Left lung (tissue), 10 donors: ENCODE results near the gene TRPM1. TPM values are rescaled to one million over a fixed set of nuclear protein-coding genes. Genes with fewer than 3 reads are reported as not detected.

ENCODE experiments used
- ATAC-seq: fragments of 200-7000 bp; cut with Tn5 transposase; one replicate; pipeline ENCODE4 v1.9.1; 2020; ENCODE audit warnings: moderate library complexity
- DNase-seq, 4 donors: peaks; one replicate each; pipeline ENCODE4 v3.0.0-alpha.2; 2013 to 2020
- H3K27ac ChIP-seq, 2 donors: fragments of 200-600 bp; sonication (generic) in 1 of 2; one replicate each; pipeline versions ENCODE4 v1.5.0 to v1.8.0; 2020 to 2021
- H3K27me3 ChIP-seq, 2 donors: fragments of 200-600 bp; sonication (generic) in 1 of 2; one replicate each; pipeline versions ENCODE4 v1.5.0 to v1.8.0; 2020 to 2021
- H3K36me3 ChIP-seq, 2 donors: fragments of 200-600 bp; sonication (generic) in 1 of 2; one replicate each; pipeline versions ENCODE4 v1.5.0 to v1.8.0; 2020 to 2021
- H3K4me1 ChIP-seq, 2 donors: fragments of 200-600 bp; one replicate each; pipeline ENCODE4 v1.8.0; 2021
- H3K4me3 ChIP-seq, 2 donors: fragments of 200-600 bp; sonication (generic) in 1 of 2; one replicate each; pipeline versions ENCODE4 v1.5.0 to v1.8.0; 2020 to 2021; ENCODE audit warnings: mild to moderate bottlenecking in 1 of 2
- H3K9me3 ChIP-seq, 2 donors: fragments of 200-600 bp; sonication (generic) in 1 of 2; one replicate each; pipeline versions ENCODE4 v1.5.0 to v1.8.0; 2020 to 2021
- intact Hi-C, 2 donors: fragments of 100-400 bp; cut with DNase I; formaldehyde crosslinking; loops; one replicate each; pipeline versions ENCODE4 v1.11.2 to v1.14.2; 2022
- polyA plus RNA-seq, 6 donors: library from polyadenylated mRNA; unstranded; fragments of 120-200 nt; gene quantifications; one replicate each; pipeline ENCODE4 v1.2.1, GENCODE V29; 2013; ENCODE audit not compliant: insufficient read length in 6 of 6
- total RNA-seq, 2 donors: library from RNA; stranded (reverse); fragmentation: NEBNext Ultra II Directional; extraction: Animal tissue kit (Norgen Biotek cat#: 25700); gene quantifications; one replicate each; pipeline ENCODE4 v1.2.1, GENCODE V29; 2021
- TF ChIP-seq, protein P1 (sequence below), 2 donors: fragments of 200-600 bp; sonication (generic) in 1 of 2; IDR thresholded peaks; one replicate each; pipeline versions ENCODE4 v1.5.0 to v1.8.0; 2021; ENCODE audit warnings: antibody characterized with exemption in 2 of 2
- donor health status: DM: no; HTN: yes; CAD: no.
- donor health status: DM: no; HTN: no; CAD: no.

The TRPM1 gene
- total and polyA plus RNA-seq, 8 donors = 0.03 to 0.04 TPM; not detected in 6

- no peak overlapping the region for H3K4me3 ChIP-seq
- no peaks in the 10 kb centered on the region for H3K27me3 ChIP-seq
- no peak for ATAC-seq
- H3K4me1 ChIP-seq = peaks cover 0 to 13% of the 10 kb centered on the region in 2 donors
- no peaks in the 10 kb centered on the region for H3K36me3 ChIP-seq
- H3K27ac ChIP-seq = no peak overlapping the region
- intact Hi-C loops = no loop called here
- no peak for DNase-seq
- H3K9me3 ChIP-seq = no peaks in the 10 kb centered on the region
- TF ChIP-seq, protein P1, sequence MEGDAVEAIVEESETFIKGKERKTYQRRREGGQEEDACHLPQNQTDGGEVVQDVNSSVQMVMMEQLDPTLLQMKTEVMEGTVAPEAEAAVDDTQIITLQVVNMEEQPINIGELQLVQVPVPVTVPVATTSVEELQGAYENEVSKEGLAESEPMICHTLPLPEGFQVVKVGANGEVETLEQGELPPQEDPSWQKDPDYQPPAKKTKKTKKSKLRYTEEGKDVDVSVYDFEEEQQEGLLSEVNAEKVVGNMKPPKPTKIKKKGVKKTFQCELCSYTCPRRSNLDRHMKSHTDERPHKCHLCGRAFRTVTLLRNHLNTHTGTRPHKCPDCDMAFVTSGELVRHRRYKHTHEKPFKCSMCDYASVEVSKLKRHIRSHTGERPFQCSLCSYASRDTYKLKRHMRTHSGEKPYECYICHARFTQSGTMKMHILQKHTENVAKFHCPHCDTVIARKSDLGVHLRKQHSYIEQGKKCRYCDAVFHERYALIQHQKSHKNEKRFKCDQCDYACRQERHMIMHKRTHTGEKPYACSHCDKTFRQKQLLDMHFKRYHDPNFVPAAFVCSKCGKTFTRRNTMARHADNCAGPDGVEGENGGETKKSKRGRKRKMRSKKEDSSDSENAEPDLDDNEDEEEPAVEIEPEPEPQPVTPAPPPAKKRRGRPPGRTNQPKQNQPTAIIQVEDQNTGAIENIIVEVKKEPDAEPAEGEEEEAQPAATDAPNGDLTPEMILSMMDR (IDR thresholded peaks at IDR 0.05) = no peak
These were observed 95.9 kb downstream of the TRPM1 start for GRCh38 chr15:31005660-31006059.

GRCh38 chr15:31004220-31004733 lies 97.2 kb downstream of the TRPM1 start:
- Histone ChIP-seq H3K4me1 (peaks cover 0 to 13% of the 10 kb centered on the region in 2 donors), H3K4me3 (no peak overlapping the region), H3K27ac (no peak overlapping the region), H3K9me3 (no peaks in the 10 kb centered on the region), H3K36me3 (no peaks in the 10 kb centered on the region), H3K27me3 (no peaks in the 10 kb centered on the region)
- DNase-seq (peak in 1 of 4 donors; percentile 14), ATAC-seq (peak; percentile 27)
- intact Hi-C loops = no loop called here
- TF ChIP-seq, protein P1 (IDR thresholded peaks at IDR 0.05) = no peak

DNA sequence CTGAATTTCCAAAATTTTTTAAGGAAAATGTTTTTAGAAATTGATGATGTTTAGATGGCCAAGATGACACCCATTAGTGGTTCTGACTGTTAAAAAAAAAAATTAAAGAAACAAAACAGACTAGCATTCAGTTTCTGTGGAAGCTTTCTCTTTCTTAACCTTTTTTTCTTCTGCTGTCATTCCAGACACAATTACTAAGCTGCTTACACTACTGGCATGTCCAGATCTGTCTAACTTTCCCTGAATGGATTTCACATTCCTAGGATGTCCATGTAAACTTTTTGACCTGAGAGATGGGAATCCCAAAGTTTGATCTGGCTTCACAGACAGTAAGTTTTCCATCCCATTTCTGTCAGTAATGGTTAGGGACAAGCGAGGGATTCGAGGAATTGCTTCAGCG lies 99.8 kb downstream of the TRPM1 start:
- no peak for DNase-seq
- ATAC-seq = no peak
- Histone ChIP-seq H3K27ac (no peak overlapping the region), H3K36me3 (no peaks in the 10 kb centered on the region), H3K9me3 (no peaks in the 10 kb centered on the region), H3K4me3 (no peak overlapping the region), H3K27me3 (no peaks in the 10 kb centered on the region), H3K4me1 (peaks cover 0 to 13% of the 10 kb centered on the region in 2 donors)
- TF ChIP-seq, protein P1 (IDR thresholded peaks at IDR 0.05) = no peak
- intact Hi-C loops = no loop called here

- TF ChIP-seq, protein P1 (IDR thresholded peaks at IDR 0.05) = no peak
- intact Hi-C loops = no loop called here
- H3K27me3 ChIP-seq = no peaks in the 10 kb centered on the region
- ATAC-seq = no peak
- H3K27ac ChIP-seq = no peak overlapping the region
- no peak for DNase-seq
- no peaks in the 10 kb centered on the region for H3K36me3 ChIP-seq
- H3K9me3 ChIP-seq = no peaks in the 10 kb centered on the region
- no peak overlapping the region for H3K4me3 ChIP-seq
- H3K4me1 ChIP-seq = peaks cover 0 to 8% of the 10 kb centered on the region in 2 donors
These were observed 101.8 kb downstream of the TRPM1 start for GRCh38 chr15:30999729-31000128.

GRCh38 chr15:30997270-30997669 lies 104.3 kb downstream of the TRPM1 start:
- TF ChIP-seq, protein P1 (IDR thresholded peaks at IDR 0.05) = no peak
- Histone ChIP-seq H3K27ac (no peak overlapping the region), H3K27me3 (no peaks in the 10 kb centered on the region), H3K4me3 (no peak overlapping the region), H3K4me1 (peaks cover 0 to 3% of the 10 kb centered on the region in 2 donors), H3K36me3 (no peaks in the 10 kb centered on the region), H3K9me3 (no peaks in the 10 kb centered on the region)
- DNase-seq (no peak), ATAC-seq (no peak)
- intact Hi-C loops = no loop called here
